Suprapubic skin (tissue), 4 donors: ENCODE results near the gene SLC15A3. TPM values are rescaled to one million over a fixed set of nuclear protein-coding genes. Genes with fewer than 3 reads are reported as not detected.

Source experiments
- DNase-seq, 2 donors: peaks; one replicate each; pipeline ENCODE4 v3.0.0-alpha.2; 2019; ENCODE audit warnings: low spot score in 2 of 2
- H3K27ac ChIP-seq: fragments of 200-600 bp; sonication (generic); one replicate; pipeline ENCODE4 v1.5.1; 2019
- H3K27me3 ChIP-seq: fragments of 200-600 bp; sonication (generic); one replicate; pipeline ENCODE4 v1.5.1; 2019
- H3K36me3 ChIP-seq: fragments of 200-600 bp; sonication (generic); one replicate; pipeline ENCODE4 v1.5.1; 2019
- H3K4me1 ChIP-seq: fragments of 200-600 bp; sonication (generic); one replicate; pipeline ENCODE4 v1.5.1; 2019
- H3K4me3 ChIP-seq: fragments of 200-600 bp; sonication (generic); one replicate; pipeline ENCODE4 v1.5.1; 2019; ENCODE audit warnings: mild to moderate bottlenecking
- H3K9me3 ChIP-seq: fragments of 200-600 bp; sonication (generic); one replicate; pipeline ENCODE4 v1.5.1; 2019
- CTCF ChIP-seq, 2 donors: fragments of 200-600 bp in 1 of 2; fragments of 450-650 bp in 1 of 2; sonication (generic) in 1 of 2; IDR thresholded peaks; one replicate each; pipeline ENCODE4 v1.5.1; 2016 to 2019; ENCODE audit warnings: antibody characterized with exemption in 2 of 2, mild to moderate bottlenecking in 1 of 2, moderate library complexity in 1 of 2
- EP300 ChIP-seq: sonication (generic); formaldehyde crosslinking; IDR thresholded peaks from one replicate; pipeline ENCODE4 v1.6.1; 2017; ENCODE audit warnings: antibody characterized with exemption
- POLR2A ChIP-seq, 2 donors: fragments of 450-650 bp; IDR thresholded peaks; one replicate each; pipeline ENCODE4 v1.6.1; 2017; ENCODE audit warnings: antibody characterized with exemption in 2 of 2, mild to moderate bottlenecking in 2 of 2, moderate library complexity in 2 of 2
- POLR2AphosphoS5 ChIP-seq, 3 donors: sonication (generic); formaldehyde crosslinking; IDR thresholded peaks; one replicate each; pipeline ENCODE4 v1.6.1; 2017; ENCODE audit warnings: antibody characterized with exemption in 3 of 3
- WGBS: methylation state at CpG from one replicate; pipeline ENCODE4 v1.1.5; 2018; 5-methylcytosine and 5-hydroxymethylcytosine counted together
- total RNA-seq, 4 donors: library from RNA; depleted of rRNA; stranded (reverse); fragments of >200 nt; gene quantifications; one replicate each; pipeline ENCODE4 v1.1.0, GENCODE V29; 2016

SLC15A3 gene
- total RNA-seq, 4 donors from 2014 or later, result 1.7 to 10.5 (median 9.8) TPM

GRCh38 chr11:60970890-60971289, 18.9 kb upstream of the SLC15A3 start:
- peak in 1 of 2 donors; percentile 30 for DNase-seq
- no peaks in the 10 kb centered on the region for H3K36me3 ChIP-seq
- no peak overlapping the region for H3K27ac ChIP-seq
- no peaks in the 10 kb centered on the region for H3K27me3 ChIP-seq
- 59% methylated on average over 5 of the region's 5 CpGs for WGBS
- TF ChIP-seq EP300 (no peak), POLR2A (IDR thresholded peaks at IDR 0.05) (no peak), CTCF (IDR thresholded peaks at IDR 0.05) (no peak), POLR2AphosphoS5 (IDR thresholded peaks at IDR 0.05) (no peak)
- H3K9me3 ChIP-seq, result no peaks in the 10 kb centered on the region
- H3K4me1 ChIP-seq, result peaks cover 5% of the 10 kb centered on the region
- H3K4me3 ChIP-seq, result no peak overlapping the region

- H3K36me3 ChIP-seq, result no peaks in the 10 kb centered on the region
- no peaks in the 10 kb centered on the region for H3K9me3 ChIP-seq
- TF ChIP-seq POLR2AphosphoS5 (IDR thresholded peaks at IDR 0.05) (no peak), CTCF (IDR thresholded peaks at IDR 0.05) (peak; percentile 43 to 86), POLR2A (IDR thresholded peaks at IDR 0.05) (no peak), EP300 (no peak)
- no peak overlapping the region for H3K27ac ChIP-seq
- H3K4me1 ChIP-seq, result peaks cover 5% of the 10 kb centered on the region
- peak in 1 of 2 donors; percentile 65 for DNase-seq
- H3K4me3 ChIP-seq, result no peak overlapping the region
- no peaks in the 10 kb centered on the region for H3K27me3 ChIP-seq
- whole genome bisulfite sequencing, result 41% methylated on average over 8 of the region's 9 CpGs
Observed at GRCh38 chr11:60970369-60970774, 18.4 kb upstream of the SLC15A3 start.

- no peak for DNase-seq
- no peak for TF ChIP-seq CTCF (IDR thresholded peaks at IDR 0.05)
- Histone ChIP-seq H3K9me3 (no peaks in the 10 kb centered on the region), H3K27me3 (no peaks in the 10 kb centered on the region), H3K36me3 (no peaks in the 10 kb centered on the region), H3K4me1 (peaks cover 5% of the 10 kb centered on the region), H3K27ac (no peak overlapping the region), H3K4me3 (no peak overlapping the region)
- 100% methylated on average over 1 of the region's 1 CpG for WGBS
Observed at GRCh38 chr11:60968223-60968622, 16.2 kb upstream of the SLC15A3 start.

GRCh38 chr11:60966890-60967289, 14.9 kb upstream of the SLC15A3 start:
- TF ChIP-seq CTCF (IDR thresholded peaks at IDR 0.05) (no peak), POLR2AphosphoS5 (IDR thresholded peaks at IDR 0.05) (no peak), EP300 (no peak), POLR2A (IDR thresholded peaks at IDR 0.05) (no peak)
- 80% methylated on average over 4 of the region's 4 CpGs for WGBS
- DNase-seq, result peak in 1 of 2 donors; percentile 55
- no peak overlapping the region for H3K27ac ChIP-seq
- H3K27me3 ChIP-seq, result no peaks in the 10 kb centered on the region
- no peak overlapping the region for H3K4me3 ChIP-seq
- H3K9me3 ChIP-seq, result no peaks in the 10 kb centered on the region
- peaks cover 5% of the 10 kb centered on the region for H3K4me1 ChIP-seq
- no peaks in the 10 kb centered on the region for H3K36me3 ChIP-seq

- 68% methylated on average over 6 of the region's 6 CpGs for WGBS
- H3K36me3 ChIP-seq, result no peaks in the 10 kb centered on the region
- peak in 1 of 2 donors; percentile 16 for DNase-seq
Observed at GRCh38 chr11:60964801-60965200, 12.8 kb upstream of the SLC15A3 start.

More at GRCh38 chr11:60964801-60965200, 12.8 kb upstream of the SLC15A3 start:
- no peak for TF ChIP-seq EP300
- TF ChIP-seq POLR2AphosphoS5 (IDR thresholded peaks at IDR 0.05), result no peak
- TF ChIP-seq CTCF (IDR thresholded peaks at IDR 0.05), result no peak
- TF ChIP-seq POLR2A (IDR thresholded peaks at IDR 0.05), result no peak
- Histone ChIP-seq H3K27ac (no peak overlapping the region), H3K4me1 (no peaks in the 10 kb centered on the region), H3K9me3 (no peaks in the 10 kb centered on the region), H3K27me3 (no peaks in the 10 kb centered on the region), H3K4me3 (no peak overlapping the region)
